Posterior cingulate gyrus (tissue), 11 donors: ENCODE data around the gene UGT1A10.
"Not testable (repeated sequence)": the region's sequence is repeated elsewhere in the genome, so short reads cannot be mapped to it uniquely, and the experiment has no call there.

Source experiments
- DNase-seq, 10 donors: peaks; one replicate each; pipeline versions ENCODE4 v3.0.0 to v3.0.0-alpha.2; 2020 to 2021; ENCODE audit warnings: mixed read lengths in 3 of 10
- intact Hi-C: fragments of 100-400 bp; cut with DNase I; formaldehyde crosslinking; loops from one replicate; pipeline ENCODE4 v1.15.1; 2023

UGT1A10 gene

GRCh38 chr2:233636306-233636705 lies at the start of gene UGT1A10:
UGT1A10 (plus strand) TSS chr2:233636448; CDS start chr2:233636523, 75 bp downstream.
- intact Hi-C loops, DNase-seq: not testable (repeated sequence)

GRCh38 chr2:233588400-233588799 lies 47.8 kb upstream of the UGT1A10 start:
- intact Hi-C loops: no loop called here
- DNase-seq: no peak

GRCh38 chr2:233592706-233593105 lies 43.5 kb upstream of the UGT1A10 start:
- DNase-seq, intact Hi-C loops: not testable (repeated sequence)

- intact Hi-C loops: no loop called here
Observed at GRCh38 chr2:233593201-233593600, 43.0 kb upstream of the UGT1A10 start.

GRCh38 chr2:233597522-233597921 lies 38.7 kb upstream of the UGT1A10 start:
- no peak for DNase-seq
- intact Hi-C loops: no loop called here

More at GRCh38 chr2:233593201-233593600, 43.0 kb upstream of the UGT1A10 start:
- no peak for DNase-seq

- intact Hi-C loops: no loop called here
- DNase-seq: no peak
Observed at GRCh38 chr2:233598952-233599351, 37.3 kb upstream of the UGT1A10 start.

- intact Hi-C loops: no loop called here
- no peak for DNase-seq
Observed at GRCh38 chr2:233600386-233600785, 35.9 kb upstream of the UGT1A10 start.

- intact Hi-C loops: no loop called here
Observed at GRCh38 chr2:233602076-233602475, 34.2 kb upstream of the UGT1A10 start.

GRCh38 chr2:233603520-233603919 lies 32.7 kb upstream of the UGT1A10 start:
- intact Hi-C loops: no loop called here
- no peak for DNase-seq

More at GRCh38 chr2:233602076-233602475, 34.2 kb upstream of the UGT1A10 start:
- no peak for DNase-seq

- intact Hi-C loops: no loop called here
Observed at GRCh38 chr2:233604826-233605225, 31.4 kb upstream of the UGT1A10 start.

GRCh38 chr2:233605680-233606079 lies 30.6 kb upstream of the UGT1A10 start:
- intact Hi-C loops: no loop called here
- no peak for DNase-seq

More at GRCh38 chr2:233604826-233605225, 31.4 kb upstream of the UGT1A10 start:
- no peak for DNase-seq

GRCh38 chr2:233611284-233611683 lies 25.0 kb upstream of the UGT1A10 start:
- DNase-seq: no peak
- intact Hi-C loops: no loop called here

- intact Hi-C loops, DNase-seq: not testable (repeated sequence)
Observed at GRCh38 chr2:233617476-233617875, 18.8 kb upstream of the UGT1A10 start, which contains the start of gene UGT1A8. UGT1A8 (plus strand) TSS chr2:233617633; CDS start chr2:233617708, 75 bp downstream.

- intact Hi-C loops: no loop called here
- no peak for DNase-seq
Observed at GRCh38 chr2:233620204-233620603, 16.0 kb upstream of the UGT1A10 start.

- DNase-seq, intact Hi-C loops: not testable (repeated sequence)
Observed at GRCh38 chr2:233621863-233622262, 14.4 kb upstream of the UGT1A10 start.

- intact Hi-C loops: no loop called here
- DNase-seq: no peak
Observed at GRCh38 chr2:233627331-233628025, 8.8 kb upstream of the UGT1A10 start.

- no peak for DNase-seq
- intact Hi-C loops: no loop called here
Observed at GRCh38 chr2:233638836-233639235, 2.6 kb downstream of the UGT1A10 start.

GRCh38 chr2:233639860-233640259 lies 3.6 kb downstream of the UGT1A10 start:
- intact Hi-C loops: no loop called here
- DNase-seq: no peak

- intact Hi-C loops: no loop called here
- peak in 1 of 10 donors; percentile 57 for DNase-seq
Observed at GRCh38 chr2:233643128-233643527, 6.9 kb downstream of the UGT1A10 start.

GRCh38 chr2:233646033-233646432 lies 9.8 kb downstream of the UGT1A10 start:
- intact Hi-C loops, DNase-seq: not testable (repeated sequence)

- intact Hi-C loops: no loop called here
- DNase-seq: no peak
Observed at GRCh38 chr2:233650981-233651380, 14.7 kb downstream of the UGT1A10 start.

GRCh38 chr2:233651430-233651829 lies 15.2 kb downstream of the UGT1A10 start:
- DNase-seq: no peak
- intact Hi-C loops: no loop called here
